ENCODE results near the gene SHROOM3. TPM values are rescaled to one million over a fixed set of nuclear protein-coding genes. Genes with fewer than 3 reads are reported as not detected.

Gene SHROOM3
- total and polyA plus RNA-seq, 4 donors, result 4.7 to 25.8 (median 8.7) TPM

- DNase-seq (ENCODE audit: low spot score), result no peak
- Histone ChIP-seq H3K9me3 (ENCODE audit: control insufficient read depth in 4 of 4, low read length in 3 of 4) (no peaks in the 10 kb centered on the region), H3K36me3 (ENCODE audit: control insufficient read depth in 4 of 4, insufficient read depth in 3 of 4, low read depth in 1 of 4, low read length in 3 of 4) (no peaks in the 10 kb centered on the region), H3K4me3 (ENCODE audit: low read depth in 1 of 3, low read length in 3 of 3) (no peak overlapping the region), H3K27me3 (ENCODE audit: control insufficient read depth in 4 of 4, insufficient read depth in 4 of 4, low read length in 3 of 4) (no peaks in the 10 kb centered on the region), H3K27ac (ENCODE audit: low read depth in 1 of 2, low read length in 2 of 2) (no peak overlapping the region), H3K9ac (ENCODE audit: low read depth in 1 of 2, low read length in 2 of 2) (no peak overlapping the region), H3K4me1 (ENCODE audit: control insufficient read depth in 4 of 4, insufficient read depth in 4 of 4, low read length in 3 of 4) (peaks cover 0 to 26% (median 4%) of the 10 kb centered on the region in 4 donors)
- TF ChIP-seq GABPA (IDR thresholded peaks at IDR 0.05 in 1 of 2, conservative IDR thresholded peaks at IDR 0.05 in 1 of 2), result no peak
- TF ChIP-seq TAF1 (conservative IDR thresholded peaks at IDR 0.05), result no peak
- no peak for TF ChIP-seq ZBTB33 (IDR thresholded peaks at IDR 0.05)
- TF ChIP-seq REST (IDR thresholded peaks at IDR 0.05), result no peak
- TF ChIP-seq YY1 (IDR thresholded peaks at IDR 0.05), result no peak
- TF ChIP-seq MAX (IDR thresholded peaks at IDR 0.05), result no peak
- no peak for TF ChIP-seq RXRA (IDR thresholded peaks at IDR 0.05)
- no peak for TF ChIP-seq NR2F2 (IDR thresholded peaks at IDR 0.05)
- TF ChIP-seq HNF4G (IDR thresholded peaks at IDR 0.05), result no peak
- TF ChIP-seq ATF3 (IDR thresholded peaks at IDR 0.05), result no peak
- 83% methylated on average over 2 of the region's 2 CpGs for WGBS
These were observed 147.2 kb downstream of the SHROOM3 start for GRCh38 chr4:76582074-76582816.

- H3K27ac ChIP-seq (ENCODE audit: low read depth in 1 of 2, low read length in 2 of 2), result no peak overlapping the region
- TF ChIP-seq FOXA1 (IDR thresholded peaks at IDR 0.05), result no peak
- H3K9me3 ChIP-seq (ENCODE audit: control insufficient read depth in 4 of 4, low read length in 3 of 4), result no peaks in the 10 kb centered on the region
- H3K27me3 ChIP-seq (ENCODE audit: control insufficient read depth in 4 of 4, insufficient read depth in 4 of 4, low read length in 3 of 4), result no peaks in the 10 kb centered on the region
- no peaks in the 10 kb centered on the region for H3K36me3 ChIP-seq (ENCODE audit: control insufficient read depth in 4 of 4, insufficient read depth in 3 of 4, low read depth in 1 of 4, low read length in 3 of 4)
- H3K9ac ChIP-seq (ENCODE audit: low read depth in 1 of 2, low read length in 2 of 2), result no peak overlapping the region
- H3K4me3 ChIP-seq (ENCODE audit: low read depth in 1 of 3, low read length in 3 of 3), result no peak overlapping the region
- DNase-seq (ENCODE audit: low spot score), result no peak
- 92% methylated on average over 3 of the region's 3 CpGs for WGBS
- H3K4me1 ChIP-seq (ENCODE audit: control insufficient read depth in 4 of 4, insufficient read depth in 4 of 4, low read length in 3 of 4), result peaks cover 0 to 21% (median 4%) of the 10 kb centered on the region in 4 donors
These were observed 147.7 kb downstream of the SHROOM3 start for GRCh38 chr4:76582817-76583087.

Data from liver (tissue), 9 donors.